Esophagus squamous epithelium (tissue), 4 donors: ENCODE results near the gene UBD.

Experiments used
- CTCF ChIP-seq, 6 experiments: fragments of 450-650 bp in 4 of 6; fragments of 200-600 bp in 2 of 6; sonication (generic) in 2 of 6; IDR thresholded peaks; one replicate each; pipeline ENCODE4 v1.5.1; 2016 to 2019; ENCODE audit warnings: antibody characterized with exemption in 6 of 6, mild to moderate bottlenecking in 4 of 6, moderate library complexity in 4 of 6
- POLR2A ChIP-seq, 4 donors: fragments of 450-650 bp; IDR thresholded peaks; one replicate each; pipeline ENCODE4 v1.6.1; 2017; ENCODE audit warnings: antibody characterized with exemption in 4 of 4, mild to moderate bottlenecking in 4 of 4, moderate library complexity in 3 of 4

DNA sequence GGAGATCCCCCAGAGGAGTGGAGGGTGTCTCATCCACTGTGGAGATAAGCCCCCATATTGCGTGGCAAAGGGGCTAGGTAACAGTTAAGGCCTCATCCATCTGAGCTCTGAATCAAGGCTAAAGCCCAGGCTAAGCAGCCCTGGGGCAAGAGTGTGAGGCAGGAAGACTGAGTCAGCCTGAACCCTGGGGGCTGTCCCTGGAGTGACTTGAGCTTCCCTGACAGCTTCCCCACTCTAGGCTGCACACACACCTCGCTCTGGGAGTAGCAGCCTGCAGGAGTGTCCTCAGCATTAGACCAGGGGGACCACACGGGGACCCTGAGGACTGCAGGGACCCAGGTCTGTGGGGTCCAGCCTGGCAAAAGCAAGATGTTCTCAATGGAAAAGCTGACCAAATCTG is 27.9 kb downstream of the UBD start:
- no peak for TF ChIP-seq CTCF (IDR thresholded peaks at IDR 0.05)
- TF ChIP-seq POLR2A (IDR thresholded peaks at IDR 0.05): no peak
